Right lobe of liver (tissue), 4 donors: ENCODE results near the gene TSHR.

Experiments used
- CTCF ChIP-seq, 4 donors: fragments of 200-600 bp in 3 of 4; fragments of 450-650 bp in 1 of 4; IDR thresholded peaks; one replicate each; pipeline versions ENCODE4 v1.5.1 to v1.8.0; 2016 to 2022; ENCODE audit warnings: antibody characterized with exemption in 4 of 4, mild to moderate bottlenecking in 2 of 4
- POLR2A ChIP-seq: fragments of 450-650 bp; IDR thresholded peaks from one replicate; pipeline ENCODE4 v1.6.1; 2017; ENCODE audit warnings: antibody characterized with exemption, mild to moderate bottlenecking
- donor health status: DM: no; HTN: no; CAD: no.
- donor health status: DM: no; HTN: no; CAD: no.
- donor health status: DM: no; HTN: yes; CAD: no.

GRCh38 chr14:80981673-80982072, 26.3 kb downstream of the TSHR start:
- TF ChIP-seq CTCF (IDR thresholded peaks at IDR 0.05) (no peak), POLR2A (no peak)
